NCI-H1417 treated with DMSO at 0.1 percent for 48 hours (cell line): ENCODE measurements around the gene JAZF1.
"Not testable (repeated sequence)": the region's sequence is repeated elsewhere in the genome, so short reads cannot be mapped to it uniquely, and the experiment has no call there.

Experiments
- DNase-seq: peaks from one replicate; lab custom pipeline; 2025; lab: John Stamatoyannopoulos, UW

The JAZF1 gene

DNA sequence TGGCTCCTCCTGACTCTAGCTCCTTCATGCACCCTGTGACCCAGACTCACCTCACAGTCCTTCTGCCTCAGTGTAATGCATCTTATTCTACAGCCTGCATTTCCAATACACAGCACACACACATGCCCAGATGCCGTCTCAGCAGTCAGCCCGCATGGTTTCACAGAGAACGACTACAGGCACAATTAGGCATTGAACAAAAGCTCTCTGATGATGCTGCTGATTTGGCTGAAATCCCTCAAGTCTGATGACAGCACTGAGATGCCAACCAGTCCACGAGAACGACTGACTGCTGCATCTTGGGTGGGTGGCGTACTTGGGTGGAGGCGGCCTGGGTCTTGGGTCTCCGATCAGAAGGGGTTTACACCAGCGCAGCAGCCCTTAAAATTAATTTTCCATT is 240.3 kb downstream of the JAZF1 start:
- DNase-seq: no peak

DNA sequence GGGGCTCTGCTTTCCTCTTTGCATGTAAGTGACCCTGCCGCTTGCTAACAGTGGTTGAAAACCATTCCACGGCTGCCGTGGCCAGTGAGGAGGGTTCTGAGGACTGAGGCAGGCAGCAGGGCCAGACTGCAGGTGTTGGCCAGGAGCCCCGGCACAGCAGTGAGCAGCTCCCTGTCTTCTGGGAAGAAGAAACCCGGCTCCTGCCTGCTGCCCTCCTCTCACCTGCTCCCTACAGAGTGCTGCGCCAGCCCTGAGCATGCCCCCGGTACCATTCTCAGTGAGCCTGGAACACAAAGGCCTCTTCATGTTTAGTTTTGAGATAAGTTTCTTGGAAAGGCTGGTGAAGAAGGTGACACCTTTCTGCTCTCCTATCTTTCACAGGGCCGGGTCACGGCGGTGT is 240.7 kb downstream of the JAZF1 start:
- DNase-seq: no peak

DNA sequence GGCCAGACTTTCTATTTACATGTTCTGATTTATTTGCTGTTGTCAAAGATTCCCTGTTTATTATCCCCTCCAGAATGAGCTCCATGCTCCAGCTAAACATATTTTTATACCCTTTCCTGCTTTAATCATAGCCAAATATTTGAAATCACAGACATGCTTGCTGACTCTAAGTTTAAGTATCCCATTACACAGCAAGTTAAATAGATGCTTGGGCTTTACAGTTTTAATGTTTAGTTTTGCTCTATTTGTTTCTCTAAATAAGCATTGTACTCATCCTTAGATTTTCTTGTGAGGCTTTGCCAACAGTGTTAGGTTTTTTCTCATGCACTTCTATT is 243.9 kb downstream of the JAZF1 start:
- DNase-seq: no peak

DNA sequence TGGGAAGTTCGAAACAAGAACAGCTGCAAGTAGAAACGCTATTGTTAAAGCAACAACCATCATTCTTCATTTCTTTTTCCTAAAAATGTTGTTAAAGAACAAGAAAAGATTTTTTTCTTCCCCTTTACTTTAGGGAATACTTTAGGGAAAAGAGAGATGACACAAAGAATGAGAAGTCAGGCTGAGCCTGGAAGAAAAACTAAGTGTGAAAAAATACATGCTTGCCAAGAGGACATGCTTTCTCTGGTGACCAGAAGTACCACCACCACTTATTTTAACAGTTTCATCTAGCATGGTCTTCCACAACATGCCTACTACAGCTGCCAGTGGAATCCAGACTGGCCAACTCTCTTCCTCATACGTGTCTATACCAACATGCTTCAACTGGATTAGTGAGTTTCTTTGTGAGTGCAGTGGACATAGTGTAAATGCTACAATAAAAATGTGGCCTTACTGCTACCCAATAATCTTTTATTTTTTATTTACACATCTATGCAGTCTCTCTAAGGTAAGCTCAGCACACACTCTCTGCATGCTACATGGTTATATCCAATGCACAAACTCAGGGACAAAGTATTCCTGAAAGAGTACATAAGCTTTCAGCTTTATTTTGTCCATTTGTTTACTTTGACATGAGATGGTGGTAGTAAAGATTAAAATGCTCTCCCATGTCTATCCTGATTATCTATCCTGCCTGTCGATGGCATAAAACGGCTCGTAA is 244.4 kb downstream of the JAZF1 start:
- no peak for DNase-seq

DNA sequence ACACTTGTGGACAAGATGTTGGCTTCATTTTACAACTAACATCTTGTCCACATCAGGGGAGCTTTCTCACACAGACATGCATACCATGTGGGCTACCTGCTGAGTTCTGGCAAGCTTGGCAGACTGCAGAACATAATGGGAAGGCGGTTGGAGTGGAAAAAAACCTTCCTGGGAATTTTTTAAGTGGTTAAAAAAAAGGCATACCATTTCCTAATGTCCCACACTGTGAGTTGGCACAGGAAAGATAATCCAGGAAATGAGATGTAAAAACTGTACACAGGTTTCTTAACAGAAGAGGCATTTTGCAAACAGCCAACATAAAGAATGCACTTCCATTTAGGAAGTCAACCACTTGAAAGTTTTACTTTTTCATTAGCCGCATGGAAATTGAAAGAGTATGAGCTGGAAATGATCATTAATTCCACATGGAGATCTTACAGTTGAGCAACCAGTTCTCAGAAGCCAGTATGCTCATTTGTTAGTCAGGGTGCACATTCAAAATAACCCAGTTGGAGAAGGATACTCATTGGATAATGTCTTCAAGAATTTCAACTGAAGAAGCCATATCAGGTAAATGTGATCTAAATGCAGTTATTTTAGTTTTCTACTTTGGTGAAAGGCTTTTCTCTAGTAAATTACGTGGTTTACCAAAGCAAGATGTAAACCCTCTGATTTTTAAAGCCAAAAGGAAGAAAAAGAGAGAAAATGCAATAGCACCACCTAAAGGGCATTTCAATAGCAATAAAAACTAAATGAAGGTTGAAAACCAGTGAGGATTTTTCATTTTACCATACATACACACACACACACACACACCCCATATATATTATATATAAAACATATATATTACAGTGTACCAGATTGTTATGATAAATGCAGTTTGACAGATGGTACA is 246.7 kb downstream of the JAZF1 start:
- no peak for DNase-seq

DNA sequence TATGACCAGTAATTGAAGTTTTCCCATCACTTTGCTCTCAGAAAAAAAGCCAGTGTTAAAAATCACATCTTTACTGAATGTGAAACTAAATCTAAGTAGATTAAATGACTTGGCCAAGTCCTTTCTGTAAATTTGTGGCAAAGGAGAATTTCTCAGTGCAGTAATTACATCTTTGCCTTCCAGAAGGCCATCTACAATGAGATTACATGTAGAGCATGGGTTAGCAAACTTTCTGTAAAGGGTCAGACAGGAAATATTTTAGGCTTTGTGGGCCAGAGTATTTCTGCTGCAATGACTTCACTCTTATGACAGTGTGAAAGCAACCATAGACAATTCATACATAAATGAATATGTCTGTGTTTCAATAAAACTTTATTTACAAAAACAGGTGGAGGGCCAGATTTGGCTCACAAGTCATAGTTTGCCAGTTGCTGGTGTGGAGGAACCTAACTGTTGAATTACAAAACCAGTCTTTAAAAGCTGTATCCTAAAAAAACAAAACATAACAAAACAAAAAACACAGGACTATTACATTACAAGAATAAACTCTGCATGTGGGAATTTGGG is 249.6 kb downstream of the JAZF1 start:
- no peak for DNase-seq

DNA sequence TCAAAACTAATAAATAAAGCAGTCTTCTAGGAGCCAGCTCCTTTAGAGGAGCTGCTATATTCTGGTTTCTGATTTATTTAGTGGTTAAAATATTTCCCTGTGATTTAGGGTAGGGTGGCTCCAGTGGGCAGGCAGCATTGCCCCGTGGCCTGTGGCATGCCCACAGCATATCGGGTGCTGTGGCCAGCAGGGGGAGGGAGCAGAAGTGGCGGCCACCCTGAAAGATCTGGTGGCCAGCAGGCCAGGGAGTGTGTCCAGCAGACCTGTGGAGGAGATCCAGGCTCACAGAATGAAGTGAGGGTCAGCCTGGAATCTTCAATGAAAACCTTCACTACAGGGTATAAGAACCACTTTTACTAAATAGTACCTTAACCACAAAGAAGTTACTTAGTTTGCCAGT is 251.5 kb downstream of the JAZF1 start:
- no peak for DNase-seq

DNA sequence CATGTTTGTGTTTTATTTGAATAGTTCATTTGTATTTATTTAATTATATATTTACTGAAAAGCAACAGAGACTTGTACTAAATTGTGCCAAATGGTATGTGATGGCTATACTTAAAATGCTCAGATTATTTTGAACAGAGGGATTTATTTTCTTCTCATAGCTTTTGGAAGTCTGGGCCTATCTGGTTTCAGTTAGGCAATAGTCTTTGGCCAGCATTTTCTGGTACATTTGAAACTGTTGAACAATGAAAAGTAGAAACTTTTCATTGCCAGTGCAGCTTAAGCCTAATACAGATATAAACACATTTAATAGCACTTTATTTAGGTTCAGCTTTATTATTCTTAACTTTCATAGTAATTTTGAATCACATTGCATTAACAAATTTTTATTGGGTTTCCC is 252.6 kb downstream of the JAZF1 start:
- DNase-seq: no peak

DNA sequence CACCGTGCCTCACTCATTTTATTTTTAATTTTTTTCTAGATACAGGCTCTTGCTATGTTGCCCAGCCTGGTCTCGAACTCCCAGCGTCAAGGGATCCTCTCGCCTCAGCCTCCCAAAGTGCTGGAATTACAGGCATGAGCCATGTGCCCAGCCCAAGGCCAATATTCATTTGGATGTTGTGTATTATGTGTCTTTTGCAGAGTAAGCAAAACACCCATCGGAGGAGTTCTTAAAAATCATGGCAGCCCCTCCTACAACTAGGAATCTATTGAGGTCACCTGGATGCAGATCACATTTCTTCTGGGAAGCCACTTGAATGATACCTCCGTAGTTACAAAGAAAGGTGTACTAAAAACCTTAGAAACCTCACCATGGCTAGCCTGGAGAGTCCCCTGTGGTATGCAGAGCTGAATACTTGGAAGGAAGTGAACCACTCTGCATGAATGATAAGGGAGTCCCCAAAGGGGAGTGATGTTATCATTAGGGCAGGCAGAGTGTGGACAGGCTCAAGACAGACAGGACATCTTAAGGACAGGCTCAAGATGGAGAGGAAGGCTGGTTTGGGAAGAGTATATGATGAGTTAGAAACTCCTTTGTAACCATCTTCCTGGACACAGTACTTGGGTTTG is 254.9 kb downstream of the JAZF1 start:
- DNase-seq: no peak

DNA sequence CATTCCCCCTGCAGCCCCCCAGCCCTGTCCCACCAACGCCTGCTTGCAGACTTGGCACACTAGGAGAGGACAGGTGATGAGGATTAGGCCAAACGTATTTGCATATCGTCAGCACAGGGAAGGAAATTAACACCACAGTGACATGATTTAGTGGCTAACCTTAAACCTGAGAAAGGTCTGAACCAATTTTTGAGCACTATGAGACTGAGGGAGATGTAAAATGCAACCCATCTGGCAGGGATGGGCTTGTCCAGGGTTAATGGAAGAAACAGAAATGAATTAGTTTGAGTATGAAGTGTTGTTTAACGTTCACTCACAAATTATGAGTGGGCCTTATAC is 257.0 kb downstream of the JAZF1 start:
- no peak for DNase-seq

DNA sequence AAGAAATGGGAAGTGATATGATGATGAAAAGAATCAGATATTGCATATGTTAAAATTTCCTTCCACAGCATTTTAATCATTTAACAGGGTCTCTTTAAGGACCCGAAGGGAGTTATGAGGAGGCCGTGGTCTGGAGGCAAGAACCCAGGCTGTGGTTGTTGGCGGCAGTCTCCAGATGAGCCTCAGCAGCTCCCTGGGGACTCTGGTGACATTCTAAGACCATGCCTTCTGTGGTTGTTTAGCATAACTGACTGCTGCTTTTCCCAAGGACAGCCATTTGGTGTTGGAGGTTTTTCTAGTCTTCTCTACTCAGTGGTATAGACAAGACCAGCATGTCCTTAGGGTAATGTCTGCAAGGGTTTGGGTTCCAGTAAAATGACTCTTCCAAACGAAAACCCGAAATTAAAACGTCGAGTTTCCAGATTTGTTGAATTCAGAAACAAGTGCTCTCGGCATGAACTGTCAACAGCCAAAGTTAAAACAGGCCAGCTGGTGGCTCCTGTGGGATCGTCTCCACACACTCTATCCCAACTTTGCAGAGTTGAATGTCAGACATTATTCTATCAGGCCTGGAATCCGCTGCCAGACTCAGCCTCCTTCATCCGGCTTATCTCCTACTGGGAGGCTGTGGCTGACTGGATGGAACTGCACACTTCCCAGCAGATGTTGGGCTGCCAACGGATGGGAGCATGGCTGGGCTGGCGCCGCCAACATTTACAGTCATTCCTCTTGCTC is 257.5 kb downstream of the JAZF1 start:
- DNase-seq: no peak

DNA sequence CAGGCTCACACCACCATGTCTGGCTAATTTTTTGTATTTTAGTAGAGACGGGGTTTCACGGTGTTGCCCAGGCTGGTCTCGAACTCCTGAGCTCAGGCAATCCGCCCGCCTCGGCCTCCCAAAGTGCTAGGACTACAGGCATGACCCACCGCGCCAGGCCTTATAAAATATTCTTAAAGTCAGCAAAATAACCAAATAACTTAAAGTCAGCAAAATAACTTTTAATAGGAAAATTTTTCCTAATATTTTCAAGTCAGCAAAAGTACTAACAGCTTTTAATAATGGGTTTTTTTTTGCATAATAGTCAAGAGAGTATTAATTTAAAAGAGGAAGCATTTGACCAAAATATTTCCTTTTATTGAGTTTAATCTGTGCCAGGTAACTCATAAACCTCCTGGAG is 258.2 kb downstream of the JAZF1 start:
- not testable (repeated sequence) for DNase-seq

DNA sequence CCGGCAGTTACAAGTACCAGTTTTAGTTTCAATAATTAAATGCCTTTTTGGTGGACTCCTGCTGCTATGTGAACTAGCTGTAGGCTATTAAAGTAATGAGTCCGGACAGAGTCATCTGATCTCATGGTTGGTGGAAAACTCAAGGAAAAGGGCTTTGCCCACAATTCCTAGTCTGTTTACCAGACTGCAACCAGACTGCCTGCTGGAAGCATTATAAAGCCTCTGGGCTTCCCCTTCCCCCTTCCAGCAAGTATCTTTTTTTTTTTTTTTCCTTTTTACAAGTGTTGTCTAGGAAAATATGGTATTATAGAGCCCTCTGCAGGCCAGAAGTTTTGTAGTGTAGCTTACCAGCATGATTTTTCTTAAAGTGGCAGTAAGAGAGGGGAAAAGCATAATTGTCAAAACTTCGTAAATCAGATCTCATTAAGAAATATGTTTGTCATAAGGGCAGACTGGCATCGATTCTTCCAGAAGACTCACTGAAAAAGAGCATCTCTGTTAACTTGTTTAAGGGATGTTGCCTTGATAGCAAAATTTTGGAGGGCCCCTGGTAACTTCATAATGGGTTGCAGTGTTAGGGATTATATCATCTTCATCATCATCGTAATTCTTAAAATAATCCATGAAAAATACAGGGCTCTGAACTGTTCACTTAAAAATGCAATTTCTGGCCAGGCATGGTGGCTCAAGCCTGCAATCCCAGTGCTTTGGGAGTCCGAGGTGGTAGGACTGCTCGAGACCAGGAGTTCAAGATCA is 259.3 kb downstream of the JAZF1 start:
- DNase-seq: peak; percentile 88

DNA sequence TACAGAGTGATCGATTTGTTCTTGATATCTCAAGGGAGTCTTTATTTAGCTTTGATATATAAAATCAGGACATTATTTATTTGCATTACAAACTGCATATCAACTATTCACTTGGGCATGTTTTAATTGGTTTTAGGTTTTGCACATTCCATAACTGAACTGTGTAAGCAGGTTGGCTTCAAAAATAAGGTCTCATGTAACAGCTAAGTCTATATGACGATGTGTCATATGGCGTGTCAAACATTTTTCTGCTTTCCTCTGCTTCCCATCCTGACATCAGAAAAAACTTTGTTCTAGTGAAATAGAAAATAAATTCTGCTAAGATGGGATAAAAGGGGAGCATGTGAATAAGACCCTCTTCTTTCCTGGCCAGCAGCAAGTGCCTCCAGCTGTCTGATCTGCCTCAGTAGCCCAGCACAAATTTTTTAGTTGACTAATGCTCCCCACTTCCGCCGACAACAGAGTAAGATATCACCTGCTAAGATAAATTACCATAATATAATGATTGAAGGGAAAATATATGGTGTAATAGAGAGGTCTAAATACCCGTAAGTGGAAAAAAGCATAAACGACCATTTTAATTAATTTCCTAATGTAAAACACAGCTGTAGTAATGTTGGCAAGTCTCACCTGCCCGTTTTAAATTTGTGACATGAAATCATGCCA is 260.2 kb downstream of the JAZF1 start:
- DNase-seq: peak; percentile 56

DNA sequence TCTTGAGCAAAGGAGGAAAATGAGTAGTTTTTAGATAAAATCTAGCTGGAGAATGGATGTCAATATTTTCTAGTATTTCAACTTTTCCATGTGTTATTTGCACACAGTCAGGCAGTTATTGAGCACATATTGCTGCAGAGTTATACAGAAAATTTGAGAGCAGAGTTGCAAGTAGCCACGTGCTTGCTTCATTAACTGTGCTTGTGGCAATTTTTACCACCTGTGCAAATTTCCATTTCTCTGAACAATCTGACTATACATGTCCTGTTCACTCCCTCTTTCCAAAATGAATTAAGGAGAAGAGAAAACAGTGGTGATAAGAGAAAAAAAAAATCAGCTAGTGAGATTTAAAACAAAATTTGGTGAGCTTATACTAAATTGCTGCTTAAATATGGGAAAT is 262.1 kb downstream of the JAZF1 start:
- DNase-seq: no peak

DNA sequence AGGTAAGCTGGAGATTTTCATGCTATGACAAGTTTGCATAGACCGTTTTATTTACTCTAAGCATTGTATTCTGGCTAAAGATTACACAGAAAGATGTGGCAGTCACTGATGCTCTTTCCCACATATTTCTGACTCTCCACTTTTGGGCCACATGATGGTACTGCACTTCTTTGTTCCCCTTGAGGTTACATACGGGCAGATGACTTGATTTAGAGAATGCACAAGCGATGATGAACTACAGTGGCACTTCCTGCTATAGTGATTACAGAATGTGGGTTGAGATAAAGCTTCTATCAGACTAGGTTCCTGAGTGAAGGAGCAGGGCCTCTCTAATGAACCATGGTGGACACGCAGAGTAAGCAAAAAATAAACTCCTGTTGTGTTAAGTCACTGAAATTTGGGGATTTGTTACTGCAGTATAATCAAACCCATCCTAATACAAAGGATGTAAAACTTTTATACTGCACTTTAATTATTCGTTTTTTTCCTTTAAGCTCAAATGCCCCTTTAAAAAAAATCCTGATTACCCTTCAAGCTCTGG is 262.8 kb downstream of the JAZF1 start:
- no peak for DNase-seq

DNA sequence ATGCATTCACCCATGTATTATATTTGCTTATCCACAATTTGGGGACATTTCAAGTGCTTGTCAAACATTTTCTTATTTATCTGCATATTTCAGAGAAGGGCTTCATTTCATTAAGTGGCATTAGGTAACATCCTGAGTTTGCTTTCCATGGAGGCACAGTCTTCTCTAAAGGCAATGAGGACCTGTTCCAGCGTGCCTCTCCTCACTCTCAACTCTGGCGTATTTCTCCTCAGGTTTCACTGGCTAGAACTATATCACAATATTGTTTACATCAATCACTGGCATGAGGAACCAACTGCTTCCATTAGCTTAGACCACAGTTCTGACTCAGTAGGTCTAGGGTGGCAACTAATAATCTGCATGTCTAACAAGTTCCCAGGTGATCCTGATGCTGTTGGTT is 263.5 kb downstream of the JAZF1 start:
- DNase-seq: no peak

DNA sequence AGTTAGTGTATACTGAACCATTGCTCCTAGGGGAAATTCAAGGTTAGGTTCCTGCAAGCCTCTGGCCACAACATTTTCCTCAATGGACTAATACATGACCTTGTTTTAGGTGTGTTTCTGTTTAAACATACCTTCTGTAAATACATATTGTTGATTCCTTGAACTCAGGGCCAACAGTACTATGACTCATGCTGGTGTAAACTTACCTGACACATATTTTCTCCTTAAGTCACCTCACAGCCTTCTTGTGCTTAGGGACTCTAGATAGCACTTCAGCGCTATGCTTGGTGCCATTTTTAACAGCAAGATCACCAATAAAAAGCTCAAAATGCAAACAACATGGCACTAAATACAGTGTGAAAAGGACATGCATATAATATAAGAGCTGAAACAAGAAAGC is 264.2 kb downstream of the JAZF1 start:
- DNase-seq: no peak

DNA sequence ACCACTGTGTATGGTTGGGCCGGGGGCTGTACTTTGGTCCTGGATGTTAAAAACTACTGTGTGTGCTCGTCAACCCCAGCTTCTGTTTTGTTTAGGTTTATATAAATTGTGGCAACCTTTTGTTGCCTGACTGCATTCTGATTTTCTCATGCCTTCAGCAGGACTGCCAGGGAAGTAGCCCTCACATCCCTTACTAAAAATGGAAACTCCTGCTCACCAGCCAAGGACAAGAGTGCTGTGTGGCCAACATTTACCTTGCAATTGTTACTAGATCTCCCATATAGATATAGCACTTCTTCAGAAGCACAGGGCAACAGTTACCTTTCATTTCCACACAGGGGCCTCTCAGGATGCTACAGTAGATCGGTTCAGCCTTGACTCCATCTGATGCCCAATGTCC is 266.2 kb downstream of the JAZF1 start:
- DNase-seq: no peak

DNA sequence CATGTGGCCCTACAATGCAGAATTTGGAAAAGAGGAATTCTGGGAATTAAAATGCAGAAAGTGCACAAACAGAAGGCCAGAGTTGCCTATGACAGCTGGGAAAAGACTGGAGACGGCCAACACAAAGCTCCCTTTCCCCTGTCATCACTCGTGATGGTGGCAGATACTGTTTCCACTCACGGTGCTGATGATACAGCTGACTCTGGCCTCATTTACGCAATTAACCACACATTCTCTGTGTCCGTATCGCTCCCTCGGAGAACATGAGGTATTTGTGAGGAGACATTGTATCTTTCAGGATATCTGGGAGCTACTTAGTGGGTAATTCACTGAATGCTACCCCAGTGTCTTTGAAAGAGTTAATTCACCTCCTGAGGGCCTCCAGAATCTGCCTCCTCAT is 267.8 kb downstream of the JAZF1 start:
- DNase-seq: no peak

DNA sequence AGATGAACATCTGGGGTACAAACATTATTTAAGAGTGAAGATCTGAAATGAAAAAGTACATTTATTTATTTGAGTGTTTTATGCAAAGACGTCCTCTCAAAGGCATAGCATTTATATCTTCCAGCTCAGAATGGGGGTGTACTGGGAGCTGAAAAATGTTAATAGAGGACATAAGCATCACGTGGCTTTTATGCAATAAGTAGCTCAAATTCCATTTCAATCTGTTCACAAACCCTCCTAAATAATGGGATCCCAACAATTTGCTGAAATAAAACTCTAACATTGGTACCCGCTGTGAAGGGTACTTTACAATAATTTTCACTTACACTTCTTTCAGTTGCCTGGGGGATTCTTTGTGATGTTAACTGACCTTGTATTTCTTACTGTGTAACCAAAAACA is 268.7 kb downstream of the JAZF1 start:
- DNase-seq: no peak
